Transverse colon (tissue), 4 donors: ENCODE results near the gene RBP5.

Experiments used
- CTCF ChIP-seq, 5 experiments: fragments of 200-600 bp in 3 of 5; fragments of 450-650 bp in 2 of 5; sonication (generic) in 3 of 5; IDR thresholded peaks; 1 replicate in 2 of 5; 2 replicates in 3 of 5; pipeline ENCODE4 v1.5.1; 2016 to 2017; ENCODE audit warnings: antibody characterized with exemption in 5 of 5, inconsistent platforms in 3 of 5, mild to moderate bottlenecking in 2 of 5, moderate library complexity in 1 of 5
- EP300 ChIP-seq: sonication (generic); formaldehyde crosslinking; IDR thresholded peaks from one replicate; pipeline ENCODE4 v1.6.1; 2017; ENCODE audit warnings: antibody characterized with exemption, low read depth
- POLR2A ChIP-seq: fragments of 450-650 bp; IDR thresholded peaks from one replicate; pipeline ENCODE4 v1.6.1; 2016; ENCODE audit warnings: antibody characterized with exemption, mild to moderate bottlenecking, moderate library complexity
- POLR2AphosphoS5 ChIP-seq, 3 donors: sonication (generic); formaldehyde crosslinking; IDR thresholded peaks; one replicate each; pipeline ENCODE4 v1.6.1; 2016; ENCODE audit warnings: antibody characterized with exemption in 3 of 3

- TF ChIP-seq CTCF (IDR thresholded peaks at IDR 0.05) (no peak), POLR2A (no peak), EP300 (no peak), POLR2AphosphoS5 (IDR thresholded peaks at IDR 0.05) (no peak)
Observed at GRCh38 chr12:7154042-7154441, 25.4 kb upstream of the RBP5 start.
